Inflammatory macrophage (primary cell): ENCODE measurements around the gene PPP1CC.
"Not testable (repeated sequence)": the region's sequence is repeated elsewhere in the genome, so short reads cannot be mapped to it uniquely, and the experiment has no call there.

Source experiments
- DNase-seq, 2 donors: peaks; one replicate each; pipeline ENCODE4 v3.0.0-alpha.2; 2020 to 2022

PPP1CC gene

GRCh38 chr12:110722892-110723291 lies 19.8 kb downstream of the PPP1CC start:
- not testable (repeated sequence) for DNase-seq

- DNase-seq: no peak
These were observed 21.1 kb downstream of the PPP1CC start for GRCh38 chr12:110721570-110721969.

DNA sequence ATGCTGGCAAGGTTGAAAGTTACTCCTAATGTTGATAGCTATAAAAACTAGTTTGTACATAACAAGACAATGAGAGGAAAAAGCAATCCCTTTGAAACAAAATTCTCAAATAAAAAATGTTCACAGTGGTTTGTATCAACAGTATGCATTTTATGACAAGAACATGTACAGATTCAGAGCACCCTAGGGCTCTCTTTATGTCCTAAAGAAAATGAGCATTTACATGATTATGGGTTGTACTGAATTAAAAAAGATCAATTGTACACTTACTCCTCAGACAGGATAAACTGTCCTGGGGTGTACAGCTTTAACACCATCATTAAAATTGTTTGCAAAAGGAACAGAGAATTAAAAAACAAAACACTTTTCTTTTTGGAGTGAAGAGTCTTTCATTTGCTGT lies 22.2 kb downstream of the PPP1CC start:
- DNase-seq: no peak

- no peak for DNase-seq
These were observed 24.3 kb downstream of the PPP1CC start for GRCh38 chr12:110718222-110718908.

GRCh38 chr12:110717037-110717436 lies 25.7 kb downstream of the PPP1CC start:
- DNase-seq: no peak

DNA sequence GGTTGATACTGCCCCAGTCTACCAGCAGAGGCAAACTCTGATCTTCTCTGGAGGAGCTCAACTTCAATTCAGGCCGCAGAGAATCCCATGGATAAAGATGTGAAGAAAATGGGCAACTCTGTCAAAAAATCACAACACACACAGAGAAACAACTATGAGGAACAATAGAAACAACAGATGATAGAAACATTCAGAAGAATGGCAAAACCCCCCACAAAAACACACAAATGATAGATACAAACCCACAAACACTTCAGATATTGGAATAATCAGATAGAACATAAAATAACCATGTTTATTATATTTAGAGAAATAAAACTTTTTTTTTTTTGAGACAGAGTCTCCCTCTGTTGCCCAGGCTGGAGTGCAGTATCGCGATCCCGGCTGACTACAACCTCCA lies 33.8 kb downstream of the PPP1CC start:
- DNase-seq: no peak

DNA sequence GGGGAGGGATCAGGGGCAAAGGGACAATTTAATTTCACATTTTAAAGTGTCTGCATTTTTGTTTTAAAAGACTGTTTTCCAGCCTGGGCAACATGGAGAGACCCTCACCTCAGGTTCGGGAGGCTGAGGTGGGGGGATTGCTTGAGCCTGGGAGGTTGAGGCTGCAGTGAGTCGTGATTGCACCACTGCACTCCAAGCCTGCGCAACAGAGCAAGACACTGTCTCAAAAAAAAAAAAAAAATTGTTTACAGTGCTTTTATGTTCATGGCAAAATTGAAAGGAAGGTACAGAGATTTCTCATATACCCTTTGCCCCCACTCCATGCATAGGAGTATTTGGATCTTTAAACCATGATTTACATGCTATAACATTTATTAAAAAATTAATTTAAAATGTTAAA lies 37.4 kb downstream of the PPP1CC start:
- DNase-seq: peak in 1 of 2 donors; percentile 7

- DNase-seq: no peak
These were observed 37.9 kb downstream of the PPP1CC start for GRCh38 chr12:110704750-110705149.

DNA sequence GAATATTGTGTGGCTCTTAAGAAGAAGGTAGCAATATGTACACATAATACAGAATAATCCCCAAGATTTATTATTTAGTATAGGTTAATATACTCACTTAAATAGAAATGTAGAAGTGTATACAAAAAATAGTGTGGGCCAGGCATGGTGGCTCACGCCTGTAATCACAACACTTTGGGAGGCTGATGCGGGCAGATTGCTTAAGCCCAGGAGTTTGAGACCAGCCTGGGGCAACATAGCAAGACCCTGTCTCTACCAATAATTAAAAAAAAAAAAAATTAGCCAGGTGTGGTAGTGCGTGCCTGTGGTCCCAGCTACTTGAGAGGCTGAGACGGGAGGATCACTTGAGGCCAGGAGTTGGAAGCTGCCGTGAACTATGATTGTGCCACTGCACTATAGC lies 38.5 kb downstream of the PPP1CC start:
- DNase-seq: no peak

GRCh38 chr12:110702081-110702480 lies 40.6 kb downstream of the PPP1CC start:
- DNase-seq: no peak

DNA sequence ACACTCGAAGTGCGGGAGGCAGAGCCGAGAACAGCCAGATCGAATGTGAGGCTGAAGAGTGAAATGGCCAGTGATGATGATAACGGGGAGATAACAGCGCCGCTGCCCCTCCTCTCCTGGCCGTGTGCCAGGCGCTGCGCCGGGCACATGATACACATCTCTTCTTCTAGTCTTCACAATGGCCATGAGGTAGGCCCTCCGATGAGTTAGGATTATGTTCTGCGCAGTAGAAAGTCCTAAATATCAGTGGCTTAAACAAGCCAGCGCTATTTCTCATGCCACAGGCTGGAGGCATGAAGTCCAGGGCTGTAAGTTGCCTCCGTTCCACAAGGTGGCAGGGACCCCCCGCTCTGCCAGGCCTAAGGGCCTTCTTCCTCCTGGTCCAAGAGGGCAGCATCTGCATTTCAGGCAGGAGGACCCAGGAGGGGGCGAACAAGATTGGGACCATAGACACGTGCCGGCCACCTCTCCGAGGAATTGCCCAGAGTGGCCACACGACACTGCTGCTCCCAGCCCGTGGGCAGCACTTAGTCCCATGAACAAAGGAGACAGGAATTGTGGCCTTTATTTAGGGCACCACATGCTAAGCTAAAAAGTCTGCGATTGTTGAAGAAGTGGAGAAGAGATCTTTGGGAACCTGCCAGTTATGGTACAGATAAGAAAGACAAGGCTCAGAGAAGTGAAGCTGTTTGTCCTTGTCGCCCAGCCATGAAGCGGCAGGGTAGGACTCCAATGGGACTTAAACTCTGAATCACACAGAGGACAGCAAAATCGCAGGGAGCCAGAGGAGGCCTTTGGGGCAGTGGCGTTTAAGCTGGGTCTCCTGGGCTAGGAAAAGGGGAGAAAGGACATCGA lies 42.9 kb downstream of the PPP1CC start:
- DNase-seq: no peak

DNA sequence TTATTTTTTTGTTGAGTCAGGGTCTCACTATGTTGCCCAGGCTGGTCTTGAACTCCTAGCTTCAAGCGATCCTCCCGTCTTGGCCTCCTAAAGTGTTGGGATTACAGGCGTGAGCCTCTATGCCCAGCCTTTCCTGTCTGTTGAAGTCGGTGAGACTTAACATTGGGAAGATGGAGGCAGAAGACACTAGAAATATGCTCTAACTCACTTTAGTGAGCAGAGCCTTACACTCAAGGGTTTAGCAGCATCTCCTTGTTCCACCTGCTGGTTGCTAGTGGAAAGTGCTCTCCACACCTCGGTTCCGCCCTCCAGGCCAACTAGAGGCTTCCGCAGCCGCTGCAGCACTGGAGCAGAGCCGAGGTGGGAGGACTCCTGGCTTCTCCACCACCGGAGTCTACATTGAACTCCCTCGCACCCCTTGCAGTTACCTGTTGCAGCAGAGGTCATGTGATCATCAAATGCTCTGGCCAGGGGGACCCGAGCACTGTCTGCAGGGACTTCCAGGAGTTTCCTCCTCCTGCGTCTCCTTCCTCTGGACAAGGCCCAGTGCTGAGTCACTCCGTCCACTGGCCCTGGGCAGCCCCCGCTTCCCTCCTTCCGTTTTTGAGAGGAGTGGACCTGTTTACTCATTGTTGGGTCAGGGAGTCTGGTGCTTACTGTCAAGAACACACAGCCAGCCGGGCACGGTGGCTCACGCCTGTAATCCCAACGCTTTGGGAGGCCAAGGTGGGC lies 44.4 kb downstream of the PPP1CC start:
- DNase-seq: peak; percentile 93 to 94

DNA sequence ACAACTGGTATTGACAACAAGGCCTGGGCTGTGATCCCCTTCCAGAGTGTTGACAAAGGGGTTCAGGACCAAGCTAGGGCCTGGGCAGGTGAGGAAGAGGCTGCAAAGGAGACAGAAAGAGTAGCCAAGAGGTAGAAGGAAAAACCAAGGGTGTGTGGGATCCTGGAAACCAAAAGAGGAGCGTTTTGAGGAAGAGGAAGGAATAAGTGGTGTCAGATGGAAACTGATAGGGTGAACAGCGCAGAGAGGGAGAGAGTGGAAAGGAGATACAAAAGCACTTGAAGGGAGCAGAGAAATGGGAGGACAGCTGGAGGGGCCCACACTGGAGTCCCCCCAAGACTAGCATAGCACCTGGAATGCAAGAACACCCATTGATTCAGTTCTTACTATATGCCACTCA lies 45.5 kb downstream of the PPP1CC start:
- DNase-seq: no peak

DNA sequence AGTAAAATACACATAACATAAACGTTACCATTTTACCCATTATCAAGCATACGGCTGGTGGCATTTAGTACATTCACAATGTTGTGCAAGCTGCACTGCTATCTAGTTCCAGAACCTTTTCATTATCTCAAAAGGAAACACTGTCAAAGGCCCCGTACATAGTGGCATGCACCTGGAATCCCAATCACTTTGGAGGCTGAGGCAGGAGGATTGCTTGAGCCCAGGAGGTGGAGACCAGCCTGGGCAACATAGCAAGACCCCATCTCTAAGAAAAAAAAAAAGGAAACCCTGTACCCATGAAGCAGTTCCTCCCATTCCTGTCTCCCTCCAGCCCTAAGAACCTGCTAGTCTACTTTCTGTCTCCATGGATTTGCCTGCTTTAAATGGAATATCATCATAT lies 46.4 kb downstream of the PPP1CC start:
- DNase-seq: no peak

GRCh38 chr12:110694330-110694901 lies 48.3 kb downstream of the PPP1CC start:
- peak; percentile 87 to 89 for DNase-seq

DNA sequence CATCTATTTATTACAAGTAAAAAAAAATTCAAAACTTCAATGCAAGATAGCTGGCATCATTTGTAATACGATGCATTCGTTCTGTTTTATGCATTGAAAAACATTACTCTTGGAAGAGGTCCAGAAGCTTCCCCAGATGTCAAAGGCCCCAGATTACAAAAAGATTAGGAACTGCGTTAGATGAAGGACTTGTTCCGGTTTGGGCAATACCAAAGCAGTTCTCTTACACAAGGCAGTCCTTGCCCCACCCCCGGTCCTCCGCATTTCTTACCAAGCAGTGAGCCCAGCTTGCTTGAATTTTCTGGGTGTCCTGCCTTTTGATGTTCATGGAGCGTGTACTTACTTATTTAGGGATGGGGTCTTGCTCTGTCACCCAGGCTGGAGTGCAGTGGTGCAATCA lies 49.0 kb downstream of the PPP1CC start:
- peak; percentile 93 to 94 for DNase-seq

DNA sequence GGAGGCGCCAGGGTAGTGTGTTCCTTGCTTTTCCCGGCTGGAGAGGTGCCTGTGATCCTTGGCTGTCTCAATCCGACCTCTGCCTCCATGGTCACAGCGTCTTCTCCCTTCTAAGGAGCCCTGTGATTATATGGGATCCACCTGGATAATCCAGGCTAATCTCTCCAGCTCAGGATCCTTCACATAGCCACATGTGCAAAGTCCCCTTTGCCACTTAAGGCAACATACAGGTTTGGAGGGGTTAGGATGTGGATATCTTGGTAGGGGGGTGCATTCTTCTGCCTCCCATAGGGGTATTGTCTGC lies 52.6 kb downstream of the PPP1CC start:
- no peak for DNase-seq

- peak; percentile 88 to 97 for DNase-seq
These were observed 53.2 kb downstream of the PPP1CC start for GRCh38 chr12:110689281-110690126.

DNA sequence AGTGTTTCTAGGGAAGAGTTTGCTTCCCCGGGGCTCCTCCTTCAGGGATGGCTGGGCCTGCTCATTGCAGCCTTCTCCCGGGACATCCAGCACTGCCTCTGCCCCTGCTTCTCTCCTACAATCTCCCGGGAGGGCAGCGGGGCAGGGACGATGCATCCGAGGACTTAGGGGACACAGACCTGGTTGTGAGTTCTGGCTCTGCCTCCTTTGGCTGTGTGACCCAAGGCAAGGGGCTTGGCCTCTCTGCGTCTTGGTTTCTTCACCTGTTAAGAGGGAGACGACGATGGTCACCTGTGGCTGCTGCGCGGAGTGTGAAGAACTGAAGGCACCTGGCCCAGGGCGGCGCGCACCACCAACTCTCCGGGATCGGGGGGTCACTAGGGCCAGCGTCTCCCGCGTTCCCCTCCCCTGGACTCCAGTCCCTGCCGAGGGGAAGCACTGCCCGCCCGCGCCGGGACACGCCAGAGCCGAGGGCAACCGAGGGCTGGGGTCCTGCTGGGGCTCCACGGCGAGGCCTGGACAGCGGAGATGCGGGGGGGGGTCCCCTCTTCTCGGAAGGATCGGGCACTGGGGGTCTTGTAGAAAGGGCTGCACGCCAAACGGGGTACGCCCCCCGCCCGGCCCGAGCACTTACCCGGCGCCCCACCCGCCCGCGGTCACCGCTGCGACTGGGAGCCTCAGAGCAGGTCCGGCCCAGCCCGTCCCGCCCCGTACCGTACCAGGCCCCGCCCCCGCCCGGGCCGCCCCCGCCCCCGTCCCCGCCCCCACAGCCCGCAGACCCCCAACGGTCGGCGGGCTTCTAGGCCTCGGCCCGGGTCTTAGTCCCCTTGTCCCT lies 54.0 kb downstream of the PPP1CC start, which contains the start of gene HVCN1:
Gene HVCN1 (minus strand): TSS at position 670 of the 835 bp plus-strand sequence. CDS start 5,870 bp downstream, outside the sequence.
- no peak for DNase-seq

DNA sequence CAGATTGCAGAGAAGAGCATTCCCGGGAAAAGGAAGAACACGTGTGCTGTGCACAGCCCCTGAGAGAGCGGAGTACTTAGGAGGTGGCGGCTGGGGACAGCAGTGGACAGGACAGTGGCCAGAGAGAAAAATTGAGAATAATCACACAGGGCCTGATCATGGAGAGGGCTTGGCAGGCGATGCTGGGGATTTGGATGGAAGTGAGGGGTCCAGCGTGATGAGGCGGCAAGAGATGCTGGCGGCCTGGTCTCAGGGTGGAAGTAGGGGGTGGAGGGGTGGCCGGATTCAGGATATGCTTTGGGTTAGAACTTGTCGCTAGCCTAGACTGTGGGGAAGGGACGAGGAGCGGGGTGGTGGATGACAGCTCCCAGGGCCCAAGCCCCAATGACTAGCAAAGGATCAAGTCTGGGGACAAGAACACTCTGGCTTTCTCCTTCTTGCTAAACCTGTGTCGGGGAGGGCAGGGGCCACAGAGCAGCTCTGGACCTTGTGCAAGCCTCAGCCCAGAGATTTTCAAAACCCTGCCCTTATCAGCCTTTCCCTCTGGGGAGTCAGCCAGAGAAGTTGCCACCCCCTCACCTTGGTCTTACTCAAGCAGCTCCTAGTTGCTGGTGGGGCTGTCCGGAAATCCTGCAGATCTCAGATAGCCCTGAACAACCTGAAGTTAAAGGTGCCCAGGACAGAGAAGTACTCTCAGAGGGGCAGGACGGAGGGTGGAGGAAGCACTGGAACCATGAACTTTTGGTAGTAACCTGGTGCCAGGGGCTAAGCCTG lies 55.1 kb downstream of the PPP1CC start:
- DNase-seq: peak; percentile 28 to 59
